Liver (tissue), 9 donors: Measurements from ENCODE around the gene BCAR3. TPM values are rescaled to one million over a fixed set of nuclear protein-coding genes. Genes with fewer than 3 reads are reported as not detected.

Source experiments
- DNase-seq: peaks from one replicate; pipeline ENCODE4 v3.0.0-alpha.2; 2017; ENCODE audit warnings: low spot score
- H3K27ac ChIP-seq, 2 donors: one replicate each; pipeline ENCODE4 v1.7.0; 2013; ENCODE audit warnings: inconsistent platforms in 2 of 2, low read length in 2 of 2, control low read depth in 1 of 2, low read depth in 1 of 2, mild to moderate bottlenecking in 1 of 2
- H3K27me3 ChIP-seq, 4 donors: one replicate each; pipeline versions ENCODE4 v1.6.1 to v1.7.0; 2013; ENCODE audit warnings: low read length in 3 of 4, inconsistent platforms in 1 of 4, mild to moderate bottlenecking in 1 of 4, moderate library complexity in 1 of 4; ENCODE audit not compliant: control insufficient read depth in 4 of 4, insufficient read depth in 4 of 4
- H3K36me3 ChIP-seq, 4 donors: one replicate each; pipeline versions ENCODE4 v1.6.1 to v1.7.0; 2013; ENCODE audit warnings: low read length in 3 of 4, mild to moderate bottlenecking in 3 of 4, low read depth in 1 of 4, moderate library complexity in 1 of 4; ENCODE audit not compliant: control insufficient read depth in 4 of 4, insufficient read depth in 3 of 4
- H3K4me1 ChIP-seq, 4 donors: one replicate each; pipeline versions ENCODE4 v1.6.1 to v1.7.0; 2013; ENCODE audit warnings: low read length in 3 of 4, mild to moderate bottlenecking in 3 of 4, moderate library complexity in 1 of 4; ENCODE audit not compliant: control insufficient read depth in 4 of 4, insufficient read depth in 4 of 4
- H3K4me3 ChIP-seq, 3 donors: one replicate each; pipeline versions ENCODE4 v1.6.1 to v1.7.0; 2013; ENCODE audit warnings: low read length in 3 of 3, control low read depth in 1 of 3, low read depth in 1 of 3, mild to moderate bottlenecking in 1 of 3
- H3K9ac ChIP-seq, 2 donors: one replicate each; pipeline ENCODE4 v1.7.0; 2013; ENCODE audit warnings: low read length in 2 of 2, mild to moderate bottlenecking in 2 of 2, moderate library complexity in 2 of 2, control low read depth in 1 of 2, low read depth in 1 of 2
- H3K9me3 ChIP-seq, 4 donors: one replicate each; pipeline versions ENCODE4 v1.6.1 to v1.7.0; 2013; ENCODE audit warnings: low read length in 3 of 4; ENCODE audit not compliant: control insufficient read depth in 4 of 4
- ATF3 ChIP-seq: IDR thresholded peaks from 2 replicates; pipeline ENCODE4 v1.6.1; 2016; ENCODE audit warnings: antibody characterized with exemption
- CTCF ChIP-seq: fragments of 150-350 bp; IDR thresholded peaks from 2 replicates; pipeline ENCODE4 v1.5.1; 2017; ENCODE audit warnings: improper control_type of control experiment, low read depth, low read length; ENCODE audit not compliant: missing input control
- EGR1 ChIP-seq, 2 donors: IDR thresholded peaks; 2 replicates each; pipeline ENCODE4 v1.6.1; 2016 to 2018; ENCODE audit warnings: antibody characterized with exemption in 2 of 2, low read depth in 2 of 2
- FOXA1 ChIP-seq: IDR thresholded peaks from 2 replicates; pipeline ENCODE4 v1.6.1; 2016; ENCODE audit warnings: antibody characterized with exemption
- FOXA2 ChIP-seq: IDR thresholded peaks from 2 replicates; pipeline ENCODE4 v1.6.1; 2016; ENCODE audit warnings: antibody characterized with exemption
- GABPA ChIP-seq, 2 donors: IDR thresholded peaks in 1 of 2; conservative IDR thresholded peaks in 1 of 2; 2 replicates each; pipeline ENCODE4 v1.6.1; 2016; ENCODE audit warnings: antibody characterized with exemption in 2 of 2, mild to moderate bottlenecking in 1 of 2, moderate library complexity in 1 of 2
- HNF4A ChIP-seq, 2 donors: conservative IDR thresholded peaks; 2 replicates each; pipeline ENCODE4 v1.6.1; 2016; ENCODE audit warnings: antibody characterized with exemption in 2 of 2, mild to moderate bottlenecking in 2 of 2
- HNF4G ChIP-seq: IDR thresholded peaks from 2 replicates; pipeline ENCODE4 v1.6.1; 2016; ENCODE audit warnings: antibody characterized with exemption
- JUND ChIP-seq, 2 donors: IDR thresholded peaks; 2 replicates each; pipeline ENCODE4 v1.6.1; 2016; ENCODE audit warnings: antibody characterized with exemption in 2 of 2
- MAX ChIP-seq: IDR thresholded peaks from 2 replicates; pipeline ENCODE4 v1.6.1; 2016; ENCODE audit warnings: antibody characterized with exemption
- NR2F2 ChIP-seq: IDR thresholded peaks from 2 replicates; pipeline ENCODE4 v1.6.1; 2016; ENCODE audit warnings: antibody characterized with exemption
- RAD21 ChIP-seq, 2 donors: IDR thresholded peaks; 2 replicates each; pipeline ENCODE4 v1.6.1; 2016; ENCODE audit warnings: antibody characterized with exemption in 2 of 2, mild to moderate bottlenecking in 2 of 2
- REST ChIP-seq: IDR thresholded peaks from 2 replicates; pipeline ENCODE4 v1.6.1; 2016; ENCODE audit warnings: antibody characterized with exemption, mild to moderate bottlenecking
- RXRA ChIP-seq, 2 donors: IDR thresholded peaks; 2 replicates each; pipeline ENCODE4 v1.6.1; 2017 to 2018; ENCODE audit warnings: antibody characterized with exemption in 2 of 2, mild to moderate bottlenecking in 1 of 2
- SP1 ChIP-seq: IDR thresholded peaks from 2 replicates; pipeline ENCODE4 v1.6.1; 2018; ENCODE audit warnings: antibody characterized with exemption, mild to moderate bottlenecking
- TAF1 ChIP-seq: conservative IDR thresholded peaks from 2 replicates; pipeline ENCODE4 v1.6.1; 2016; ENCODE audit warnings: antibody characterized with exemption, mild to moderate bottlenecking
- YY1 ChIP-seq: IDR thresholded peaks from 2 replicates; pipeline ENCODE4 v1.6.1; 2016; ENCODE audit warnings: antibody characterized with exemption, mild to moderate bottlenecking
- ZBTB33 ChIP-seq: IDR thresholded peaks from 2 replicates; pipeline ENCODE4 v1.6.1; 2016; ENCODE audit warnings: antibody characterized with exemption
- WGBS: extraction: QIAGEN DNeasy Blood & Tissue Kit; methylation state at CpG from one replicate; pipeline ENCODE4 v1.1.7; 2013; 5-methylcytosine and 5-hydroxymethylcytosine counted together
- polyA plus RNA-seq, 2 donors: library from polyadenylated mRNA; stranded (reverse) in 1 of 2; unstranded in 1 of 2; fragments of 200-250 nt in 1 of 2; fragments of >200 nt in 1 of 2; fragmentation: Nextera tagmentation in 1 of 2; extraction: Ambion mirVana in 1 of 2; gene quantifications; one replicate each; pipeline versions ENCODE4 v1.2.1 to v1.2.3, GENCODE V29; 2013 to 2015
- total RNA-seq, 2 donors: library from RNA; depleted of rRNA; stranded (reverse); fragments of >200 nt; gene quantifications; one replicate each; pipeline ENCODE4 v1.2.3, GENCODE V29; 2014
- donor health status: healthy.
- donor health status: healthy.
- donor health status: healthy.
- donor health status: healthy.
- donor health status: healthy.

Gene BCAR3
- total and polyA plus RNA-seq, 4 donors: 2.8 to 10.3 (median 7.7) TPM

- no peaks in the 10 kb centered on the region for H3K36me3 ChIP-seq
- TF ChIP-seq SP1: no peak
- no peak for TF ChIP-seq FOXA2
- no peak for TF ChIP-seq RXRA (IDR thresholded peaks at IDR 0.05)
- no peak for TF ChIP-seq ZBTB33
- TF ChIP-seq MAX: no peak
- TF ChIP-seq HNF4G: no peak
- TF ChIP-seq REST: no peak
- no peak for TF ChIP-seq GABPA (IDR thresholded peaks at IDR 0.05 in 1 of 2, conservative IDR thresholded peaks at IDR 0.05 in 1 of 2)
- TF ChIP-seq NR2F2: no peak
- TF ChIP-seq ATF3: no peak
- TF ChIP-seq RAD21 (IDR thresholded peaks at IDR 0.05): no peak
- TF ChIP-seq TAF1: no peak
- no peak for TF ChIP-seq FOXA1
- TF ChIP-seq CTCF: no peak
- TF ChIP-seq JUND (IDR thresholded peaks at IDR 0.05): no peak
- no peak for TF ChIP-seq EGR1 (IDR thresholded peaks at IDR 0.05; ENCODE audit: low read depth in 2 of 2)
- no peaks in the 10 kb centered on the region for H3K4me1 ChIP-seq
- no peak overlapping the region for H3K27ac ChIP-seq
- WGBS: 91% methylated on average over 8 of the region's 8 CpGs
- H3K27me3 ChIP-seq: no peaks in the 10 kb centered on the region
- H3K4me3 ChIP-seq: no peak overlapping the region
- no peak for DNase-seq
- no peak overlapping the region for H3K9ac ChIP-seq
- no peaks in the 10 kb centered on the region for H3K9me3 ChIP-seq
These were observed 42.7 kb downstream of the BCAR3 start for GRCh38 chr1:93638981-93639380.

- no peaks in the 10 kb centered on the region for H3K4me1 ChIP-seq
- H3K36me3 ChIP-seq: no peaks in the 10 kb centered on the region
- H3K27me3 ChIP-seq: no peaks in the 10 kb centered on the region
- 88% methylated on average over 5 of the region's 5 CpGs for WGBS
- no peak overlapping the region for H3K4me3 ChIP-seq
- DNase-seq: no peak
- no peaks in the 10 kb centered on the region for H3K9me3 ChIP-seq
- no peak overlapping the region for H3K9ac ChIP-seq
- H3K27ac ChIP-seq: no peak overlapping the region
- TF ChIP-seq ATF3: no peak
- TF ChIP-seq YY1: no peak
- TF ChIP-seq SP1: no peak
- TF ChIP-seq HNF4A (conservative IDR thresholded peaks at IDR 0.05): no peak
- no peak for TF ChIP-seq EGR1 (IDR thresholded peaks at IDR 0.05; ENCODE audit: low read depth in 2 of 2)
- no peak for TF ChIP-seq FOXA2
- no peak for TF ChIP-seq HNF4G
- no peak for TF ChIP-seq JUND (IDR thresholded peaks at IDR 0.05)
- no peak for TF ChIP-seq CTCF
- TF ChIP-seq TAF1: no peak
- TF ChIP-seq NR2F2: no peak
- TF ChIP-seq RAD21 (IDR thresholded peaks at IDR 0.05): no peak
- TF ChIP-seq ZBTB33: no peak
- no peak for TF ChIP-seq GABPA (IDR thresholded peaks at IDR 0.05 in 1 of 2, conservative IDR thresholded peaks at IDR 0.05 in 1 of 2)
These were observed 43.3 kb downstream of the BCAR3 start for GRCh38 chr1:93638307-93638847.
